NT2/D1 (cell line): ENCODE data around the gene ELFN2.

Source experiments
- DNase-seq: peaks from one replicate; pipeline ENCODE4 v3.0.0-alpha.2; 2011; ENCODE audit warnings: low read depth, low spot score
- H3K27me3 ChIP-seq: 2 replicates; pipeline ENCODE4 v1.6.0; 2011; ENCODE audit warnings: mild to moderate bottlenecking; ENCODE audit not compliant: insufficient read length, insufficient read depth
- H3K36me3 ChIP-seq: 2 replicates; pipeline ENCODE4 v1.6.1; 2011; ENCODE audit warnings: mild to moderate bottlenecking, low read length, mixed read lengths; ENCODE audit not compliant: insufficient read depth, insufficient read length
- H3K4me1 ChIP-seq: 2 replicates; pipeline ENCODE4 v1.5.1; 2011; ENCODE audit not compliant: insufficient read depth, insufficient read length
- H3K4me3 ChIP-seq: 2 replicates; pipeline ENCODE4 v1.5.1; 2011; ENCODE audit warnings: low read depth; ENCODE audit not compliant: insufficient read length
- H3K9ac ChIP-seq: 2 replicates; pipeline ENCODE4 v1.6.0; 2011; ENCODE audit warnings: low read depth; ENCODE audit not compliant: insufficient read length
- H3K9me3 ChIP-seq: 2 replicates; pipeline ENCODE4 v1.5.1; 2011; ENCODE audit warnings: mild to moderate bottlenecking, low read length; ENCODE audit not compliant: insufficient read depth
- SUZ12 ChIP-seq: IDR thresholded peaks from 2 replicates; pipeline ENCODE4 v1.6.1; 2011; ENCODE audit not compliant: insufficient read length, insufficient read depth; ENCODE audit errors: extremely low read depth
- YY1 ChIP-seq: IDR thresholded peaks from 2 replicates; pipeline ENCODE4 v1.6.1; 2011; ENCODE audit not compliant: insufficient read length, insufficient read depth
- ZNF274 ChIP-seq: IDR thresholded peaks from 2 replicates; pipeline ENCODE4 v1.6.1; 2011; ENCODE audit warnings: mild to moderate bottlenecking, low read depth, low read length

The ELFN2 gene

DNA sequence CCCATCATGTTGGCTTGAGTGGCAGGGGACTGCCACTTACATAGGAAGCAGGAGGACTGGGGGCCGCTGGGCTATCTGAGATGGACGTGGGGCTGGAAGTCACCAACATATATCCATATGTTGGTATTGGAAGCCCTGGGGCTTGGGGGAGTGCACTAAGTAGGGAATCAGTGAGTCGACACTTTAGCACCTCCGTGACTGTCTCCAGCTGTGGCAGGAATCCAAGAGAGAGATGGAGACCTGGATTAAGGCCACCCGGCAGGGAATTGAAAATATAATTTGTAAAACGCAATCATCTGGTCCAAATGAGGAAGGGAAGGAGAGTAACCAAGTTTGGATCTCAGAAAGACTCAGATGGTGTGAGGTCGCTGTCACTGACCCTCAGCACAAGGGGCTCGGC, 68.4 kb downstream of the ELFN2 start:
- no peak for DNase-seq
- TF ChIP-seq SUZ12 (no peak), YY1 (no peak), ZNF274 (no peak)
- no peak overlapping the region for H3K9ac ChIP-seq
- no peak overlapping the region for H3K4me3 ChIP-seq
- H3K9me3 ChIP-seq, result no peaks in the 10 kb centered on the region
- no peaks in the 10 kb centered on the region for H3K27me3 ChIP-seq
- peaks cover 4% of the 10 kb centered on the region for H3K4me1 ChIP-seq
- no peaks in the 10 kb centered on the region for H3K36me3 ChIP-seq

DNA sequence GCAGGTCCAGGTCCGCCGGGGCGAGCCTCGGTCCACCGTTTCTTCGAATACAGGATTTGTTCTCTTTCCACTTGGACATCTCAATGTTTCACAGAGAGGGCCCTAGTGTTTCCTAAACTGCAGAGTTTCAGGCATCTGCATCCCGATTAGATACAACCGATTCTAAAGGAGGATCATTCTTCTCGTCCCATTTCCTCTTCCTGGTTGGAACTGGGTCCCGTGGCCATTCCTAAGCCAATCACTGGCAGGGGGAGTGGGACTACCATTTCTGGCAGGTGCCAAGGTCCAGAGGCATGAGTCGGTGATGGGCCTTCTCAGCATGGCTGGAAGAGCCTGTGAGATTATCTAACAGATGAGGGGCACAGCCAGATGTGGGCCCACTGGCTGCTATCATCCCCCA, 68.9 kb downstream of the ELFN2 start:
- no peak for DNase-seq
- TF ChIP-seq ZNF274 (no peak), YY1 (no peak), SUZ12 (no peak)
- Histone ChIP-seq H3K27me3 (no peaks in the 10 kb centered on the region), H3K4me3 (no peak overlapping the region), H3K9me3 (no peaks in the 10 kb centered on the region), H3K9ac (no peak overlapping the region), H3K36me3 (no peaks in the 10 kb centered on the region), H3K4me1 (peaks cover 4% of the 10 kb centered on the region)

DNA sequence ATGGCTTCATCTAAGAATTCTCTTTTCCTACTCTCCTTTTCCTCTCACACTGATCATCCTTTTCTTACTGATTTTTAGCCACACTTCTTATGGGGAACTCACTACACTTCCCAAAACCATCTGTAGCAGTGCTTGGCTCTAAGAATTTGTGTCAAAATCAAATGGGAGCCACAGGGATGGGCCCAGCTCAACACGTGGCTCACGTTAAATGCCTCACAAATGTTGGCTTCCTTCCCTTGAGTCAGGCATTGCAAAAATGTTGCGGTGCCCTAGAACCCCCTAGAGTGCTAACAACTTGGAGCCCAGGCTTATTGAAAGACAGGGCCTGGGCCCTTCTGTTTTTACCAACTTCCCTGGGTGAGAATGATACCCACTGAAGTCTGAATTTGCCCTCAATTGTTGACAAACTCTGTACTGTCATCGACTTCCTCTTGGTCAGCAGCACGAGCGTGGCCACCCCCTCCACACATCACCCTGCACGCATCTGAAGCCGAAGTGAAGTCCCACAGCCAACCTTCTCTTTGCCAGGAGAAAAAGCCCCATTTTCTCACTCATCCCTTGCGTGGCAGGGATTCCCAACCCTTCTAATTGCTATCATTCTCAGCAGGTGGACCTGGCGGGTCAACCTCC, 69.7 kb downstream of the ELFN2 start:
- no peak for DNase-seq
- Histone ChIP-seq H3K27me3 (no peaks in the 10 kb centered on the region), H3K9ac (no peak overlapping the region), H3K4me1 (peaks cover 4% of the 10 kb centered on the region), H3K36me3 (no peaks in the 10 kb centered on the region), H3K4me3 (no peak overlapping the region), H3K9me3 (no peaks in the 10 kb centered on the region)
- TF ChIP-seq ZNF274 (no peak), SUZ12 (no peak), YY1 (no peak)

DNA sequence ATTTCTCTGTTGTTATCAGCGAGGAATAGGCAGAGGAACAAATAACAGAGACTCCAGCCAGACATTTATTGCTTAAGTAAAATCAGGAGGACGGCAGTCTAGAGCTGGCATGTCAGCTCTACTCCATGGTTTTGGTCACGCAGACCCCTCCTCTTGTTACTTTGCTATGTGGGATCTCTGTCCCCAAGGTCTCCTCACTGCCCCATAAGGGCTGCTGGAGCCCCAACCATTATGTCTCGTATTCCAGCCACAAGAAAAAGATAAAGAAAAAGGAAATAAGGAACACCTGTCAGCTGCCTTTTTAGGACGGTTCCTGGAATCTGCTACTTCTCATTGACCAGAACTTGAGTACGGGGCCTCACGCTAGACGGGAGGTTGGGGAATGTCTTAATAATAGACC, 70.4 kb downstream of the ELFN2 start:
- H3K36me3 ChIP-seq, result no peaks in the 10 kb centered on the region
- H3K4me3 ChIP-seq, result no peak overlapping the region
- DNase-seq, result no peak
- no peak overlapping the region for H3K9ac ChIP-seq
- H3K4me1 ChIP-seq, result peaks cover 4% of the 10 kb centered on the region
- no peaks in the 10 kb centered on the region for H3K9me3 ChIP-seq
- no peaks in the 10 kb centered on the region for H3K27me3 ChIP-seq
- TF ChIP-seq ZNF274, result no peak
- no peak for TF ChIP-seq SUZ12
- no peak for TF ChIP-seq YY1

DNA sequence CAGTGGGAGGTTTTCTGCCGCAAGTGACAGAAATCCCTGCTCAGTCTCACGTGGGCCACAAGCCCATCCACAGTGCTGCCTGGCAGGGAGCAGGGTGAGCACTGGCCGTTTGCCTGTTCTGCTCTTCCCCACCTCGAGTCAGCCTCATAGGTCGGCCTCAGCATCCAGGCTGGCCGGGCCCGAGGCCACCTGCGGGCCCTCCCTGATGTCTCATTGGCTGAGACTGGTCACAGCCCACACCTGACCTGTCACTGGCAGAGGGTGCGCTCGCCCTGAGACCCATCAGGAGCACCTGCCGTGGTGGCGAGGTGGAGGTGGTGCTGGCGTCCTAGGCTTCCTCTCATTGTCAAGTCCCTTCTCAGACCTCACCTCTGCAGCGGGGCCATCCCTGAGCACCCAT, 72.1 kb downstream of the ELFN2 start:
- no peak for TF ChIP-seq SUZ12
- TF ChIP-seq YY1, result no peak
- no peak for TF ChIP-seq ZNF274
- Histone ChIP-seq H3K9ac (no peak overlapping the region), H3K36me3 (no peaks in the 10 kb centered on the region), H3K4me3 (no peak overlapping the region), H3K4me1 (peaks cover 4% of the 10 kb centered on the region), H3K27me3 (no peaks in the 10 kb centered on the region), H3K9me3 (no peaks in the 10 kb centered on the region)
- DNase-seq, result no peak

DNA sequence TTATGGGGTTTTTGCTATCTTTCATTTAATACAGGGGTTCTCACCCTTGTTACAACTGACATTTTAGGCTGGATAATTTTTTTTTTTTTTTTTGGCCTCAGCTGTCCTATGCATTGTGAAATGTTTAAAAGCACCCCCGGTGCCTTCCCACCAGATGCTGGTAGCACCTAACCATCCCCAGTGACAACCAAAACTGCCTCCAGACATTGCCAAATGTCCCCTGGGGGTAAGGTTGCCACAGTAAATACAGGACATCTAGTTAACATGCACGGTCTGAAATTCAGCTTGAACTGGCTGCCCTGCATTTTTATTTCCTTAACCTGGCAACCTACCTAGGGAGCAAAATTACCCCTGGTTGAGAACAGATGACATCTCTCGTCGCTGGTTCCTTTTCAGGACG, 72.6 kb downstream of the ELFN2 start:
- DNase-seq, result no peak
- no peaks in the 10 kb centered on the region for H3K27me3 ChIP-seq
- H3K9ac ChIP-seq, result no peak overlapping the region
- peaks cover 4% of the 10 kb centered on the region for H3K4me1 ChIP-seq
- H3K4me3 ChIP-seq, result no peak overlapping the region
- no peaks in the 10 kb centered on the region for H3K9me3 ChIP-seq
- no peak for TF ChIP-seq YY1
- no peak for TF ChIP-seq ZNF274
- TF ChIP-seq SUZ12, result no peak
- H3K36me3 ChIP-seq, result no peaks in the 10 kb centered on the region

DNA sequence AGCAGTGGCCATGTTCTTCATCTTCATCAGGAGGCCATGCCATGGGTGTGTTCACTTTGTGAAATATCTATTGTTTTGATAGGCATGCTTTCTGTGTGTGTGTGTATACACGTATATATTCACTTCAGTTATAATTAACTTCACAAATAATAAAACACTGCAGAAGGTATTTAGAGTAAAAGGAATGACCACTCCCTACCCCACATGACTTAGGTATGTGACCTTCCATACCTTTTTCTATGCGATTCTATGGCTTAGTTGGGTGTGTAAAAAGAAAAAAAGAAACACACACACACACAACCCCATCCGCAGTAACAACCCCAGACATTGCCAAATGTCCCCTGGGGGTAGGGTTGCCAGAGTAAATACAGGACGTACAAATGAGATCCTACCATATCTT, 73.0 kb downstream of the ELFN2 start:
- no peak for DNase-seq
- Histone ChIP-seq H3K4me1 (peaks cover 1% of the 10 kb centered on the region), H3K9ac (no peak overlapping the region), H3K4me3 (no peak overlapping the region), H3K9me3 (no peaks in the 10 kb centered on the region), H3K27me3 (no peaks in the 10 kb centered on the region), H3K36me3 (no peaks in the 10 kb centered on the region)
- TF ChIP-seq YY1 (no peak), ZNF274 (no peak), SUZ12 (no peak)

DNA sequence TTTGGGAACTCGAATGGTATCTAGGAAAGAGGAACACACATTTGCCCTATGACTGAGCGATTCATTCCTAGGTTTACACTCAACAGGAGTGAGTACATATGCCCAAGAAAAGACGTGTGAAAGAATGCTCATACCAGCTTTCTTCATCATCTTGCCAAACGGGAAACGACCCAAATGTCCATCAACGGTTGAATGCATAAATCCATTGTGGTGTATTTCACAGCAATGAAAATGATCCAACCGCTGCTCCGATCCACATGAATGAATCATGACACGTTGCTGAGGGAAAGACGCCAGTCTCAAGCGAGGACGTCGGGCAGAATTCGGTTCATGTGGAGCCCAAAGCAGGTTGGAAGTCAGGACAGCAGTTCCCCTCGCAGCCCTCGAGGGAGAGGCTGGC, 73.4 kb downstream of the ELFN2 start:
- Histone ChIP-seq H3K9ac (no peak overlapping the region), H3K9me3 (no peaks in the 10 kb centered on the region), H3K36me3 (no peaks in the 10 kb centered on the region), H3K4me1 (no peaks in the 10 kb centered on the region), H3K4me3 (no peak overlapping the region), H3K27me3 (no peaks in the 10 kb centered on the region)
- TF ChIP-seq YY1 (no peak), ZNF274 (no peak), SUZ12 (no peak)
- DNase-seq, result no peak
